Bronchial epithelial cell (primary cell): ENCODE results near the gene PON3. TPM values are rescaled to one million over a fixed set of nuclear protein-coding genes. Genes with fewer than 3 reads are reported as not detected.

Experiments used
- DNase-seq: peaks from one replicate; pipeline ENCODE4 v3.0.0-alpha.2; 2010; ENCODE audit warnings: low read depth
- FAIRE-seq: peaks from 2 replicates; lab custom pipeline; 2011; peaks lifted over from hg19 to GRCh38; lab: Jason Lieb, UNC
- H3K27me3 ChIP-seq: 2 replicates; pipeline ENCODE4 v1.5.1; 2011; ENCODE audit warnings: low read length; ENCODE audit not compliant: control insufficient read depth, insufficient read depth
- H3K36me3 ChIP-seq: 2 replicates; pipeline ENCODE4 v1.5.1; 2011; ENCODE audit warnings: low read length; ENCODE audit not compliant: control insufficient read depth, insufficient read depth
- H3K4me3 ChIP-seq: 2 replicates; pipeline ENCODE4 v1.5.1; 2011; ENCODE audit warnings: mild to moderate bottlenecking, low read depth, low read length, control low read depth
- CTCF ChIP-seq: IDR thresholded peaks from 2 replicates; pipeline ENCODE4 v1.5.1; 2011; ENCODE audit warnings: mild to moderate bottlenecking, moderate library complexity, low read length, control low read depth, inconsistent platforms; ENCODE audit not compliant: insufficient read depth, severe bottlenecking
- total RNA-seq: library from RNA; depleted of rRNA; stranded (reverse); fragments of >200 nt; gene quantifications from 2 replicates; pipeline ENCODE4 v1.2.1, GENCODE V29; 2014

Gene PON3
- total RNA-seq, 1 donor from 2014 or later: 1.3 TPM

DNA sequence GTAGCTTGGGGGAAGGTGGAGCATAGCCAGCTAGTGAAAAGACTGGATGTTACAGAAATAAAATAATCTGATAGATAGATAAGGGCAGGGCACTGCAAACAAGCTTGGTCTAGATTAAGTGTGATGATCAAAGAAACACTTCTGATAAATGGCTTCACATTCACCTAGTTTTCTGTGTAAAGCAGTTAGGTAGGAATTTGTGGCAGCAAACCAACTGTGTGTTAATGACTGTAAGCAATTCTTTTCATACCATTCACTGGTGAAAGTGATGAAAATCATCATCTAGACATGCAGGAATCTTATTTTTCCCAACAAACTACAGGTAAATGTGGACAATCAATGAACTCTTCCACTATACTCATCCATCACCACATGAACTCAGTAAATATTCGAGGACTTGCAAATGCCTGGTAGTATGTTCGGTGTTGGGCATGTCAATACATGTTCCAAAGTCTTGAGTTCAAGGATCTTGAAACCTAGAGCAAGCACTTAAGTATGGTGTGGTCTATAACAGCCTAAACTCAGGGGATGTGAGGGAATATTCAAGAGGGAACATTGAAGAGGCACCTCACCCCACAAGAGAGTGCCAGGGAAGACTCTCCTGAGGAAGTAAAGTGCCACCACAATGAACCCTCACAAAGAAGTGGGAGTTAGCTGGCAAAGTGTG lies 20.5 kb downstream of the PON3 start:
- FAIRE-seq: peak; percentile 58
- no peaks in the 10 kb centered on the region for H3K36me3 ChIP-seq
- no peaks in the 10 kb centered on the region for H3K27me3 ChIP-seq
- no peak overlapping the region for H3K4me3 ChIP-seq
- DNase-seq: peak; percentile 33
- no peak for TF ChIP-seq CTCF

- H3K27me3 ChIP-seq: no peaks in the 10 kb centered on the region
- no peak for DNase-seq
These were observed 22.9 kb downstream of the PON3 start for GRCh38 chr7:95373323-95373722.

DNA sequence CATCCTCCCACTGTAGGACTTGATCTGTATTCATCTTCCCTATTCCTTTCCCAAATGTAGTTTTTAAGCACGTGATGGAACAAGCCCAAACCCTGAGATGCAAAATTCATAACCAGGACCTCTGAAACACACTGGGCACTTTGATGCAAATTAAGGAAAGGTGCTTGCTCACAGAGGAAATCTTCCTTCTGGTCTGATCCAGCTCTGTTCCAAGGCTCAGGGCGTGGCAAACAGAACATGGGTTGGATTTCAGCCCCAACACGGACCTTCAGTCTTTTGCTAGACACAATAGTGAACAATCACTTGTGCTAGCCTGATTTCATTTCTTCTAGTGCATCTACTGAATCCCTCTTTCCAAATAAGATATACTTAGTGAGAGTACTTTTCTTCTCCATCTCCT lies 27.9 kb downstream of the PON3 start:
- H3K4me3 ChIP-seq: no peak overlapping the region
- no peak for TF ChIP-seq CTCF
- no peaks in the 10 kb centered on the region for H3K36me3 ChIP-seq
- no peak for DNase-seq
- no peaks in the 10 kb centered on the region for H3K27me3 ChIP-seq
- no peak for FAIRE-seq

More at GRCh38 chr7:95373323-95373722, 22.9 kb downstream of the PON3 start:
- no peaks in the 10 kb centered on the region for H3K36me3 ChIP-seq
- no peak for TF ChIP-seq CTCF
- H3K4me3 ChIP-seq: no peak overlapping the region
- FAIRE-seq: no peak

DNA sequence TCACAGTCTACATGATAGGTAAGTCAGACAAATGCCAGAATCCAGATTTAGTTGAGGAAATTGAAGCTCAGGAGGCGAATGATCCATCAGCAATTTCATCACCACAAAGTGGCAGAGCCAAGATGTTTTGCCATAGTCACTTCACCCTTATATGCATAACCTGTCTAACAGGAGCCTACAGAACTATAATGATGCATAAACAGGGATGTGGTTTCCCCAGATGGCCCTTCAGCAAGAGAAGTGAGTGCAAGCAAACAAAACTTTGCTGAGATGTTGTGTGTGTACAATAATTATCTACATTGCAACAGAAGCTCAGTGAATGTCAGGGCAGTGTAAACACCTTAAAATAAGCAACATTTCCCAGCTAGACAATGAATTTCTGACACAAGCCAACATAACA lies 28.6 kb downstream of the PON3 start:
- peak; percentile 13 for FAIRE-seq
- H3K36me3 ChIP-seq: no peaks in the 10 kb centered on the region
- peak; percentile 81 for DNase-seq
- H3K4me3 ChIP-seq: no peak overlapping the region
- no peak for TF ChIP-seq CTCF
- no peaks in the 10 kb centered on the region for H3K27me3 ChIP-seq

GRCh38 chr7:95365151-95365550 lies 31.0 kb downstream of the PON3 start:
- Histone ChIP-seq H3K36me3 (no peaks in the 10 kb centered on the region), H3K4me3 (no peak overlapping the region), H3K27me3 (no peaks in the 10 kb centered on the region)
- no peak for TF ChIP-seq CTCF
- peak; percentile 91 for DNase-seq
- FAIRE-seq: no peak

DNA sequence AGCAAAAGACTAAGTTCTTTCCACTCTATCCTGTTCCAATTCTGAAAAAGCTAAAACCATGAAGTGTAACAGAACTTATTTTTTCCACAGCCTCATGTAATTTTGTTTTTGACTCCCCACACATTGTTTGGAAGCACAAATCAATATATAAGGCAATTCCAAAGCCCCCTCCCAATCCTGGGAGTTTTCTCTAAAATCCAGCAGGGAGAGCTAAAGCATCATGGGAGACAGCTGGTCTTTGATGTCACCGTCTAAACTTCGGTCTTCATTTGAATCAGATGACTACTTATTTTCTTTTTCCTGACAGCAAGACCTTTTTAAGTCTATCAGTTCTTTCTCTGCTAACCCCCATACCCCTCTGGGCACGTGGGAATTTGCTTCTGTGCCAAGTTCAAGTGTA lies 38.6 kb downstream of the PON3 start:
- TF ChIP-seq CTCF: no peak
- Histone ChIP-seq H3K4me3 (no peak overlapping the region), H3K27me3 (no peaks in the 10 kb centered on the region), H3K36me3 (no peaks in the 10 kb centered on the region)
- FAIRE-seq (no peak), DNase-seq (no peak)
